GM19463 (cell line): Measurements from ENCODE around the gene SBF2.
"Not testable (repeated sequence)": the region's sequence is repeated elsewhere in the genome, so short reads cannot be mapped to it uniquely, and the experiment has no call there.

ENCODE experiments used
- ATAC-seq: cut with Tn5 transposase; IDR thresholded peaks from one replicate; pipeline ENCODE4 v1.9.1; 2021; ENCODE audit warnings: mild to moderate bottlenecking, moderate library complexity; ENCODE audit not compliant: unreplicated experiment

The SBF2 gene

DNA sequence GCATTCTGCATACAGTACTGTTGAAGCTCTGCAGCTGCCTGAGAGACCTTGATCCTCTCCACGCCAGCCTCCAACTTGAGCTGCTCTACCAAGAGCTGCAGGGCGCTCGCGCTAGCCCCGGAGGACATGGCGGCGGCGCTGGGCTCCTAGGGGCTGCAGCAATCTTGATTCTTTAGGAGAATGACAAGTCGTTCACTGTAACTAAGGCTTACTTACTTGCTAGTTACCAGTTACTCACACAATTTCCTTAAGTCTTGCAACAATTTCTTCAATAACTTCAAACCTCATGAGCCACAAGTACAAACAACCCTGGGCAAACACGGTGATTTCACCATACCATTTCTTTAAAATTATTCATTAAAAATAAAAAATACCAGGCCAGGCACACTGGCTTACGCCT, 21.9 kb downstream of the SBF2 start:
- ATAC-seq, result no peak

DNA sequence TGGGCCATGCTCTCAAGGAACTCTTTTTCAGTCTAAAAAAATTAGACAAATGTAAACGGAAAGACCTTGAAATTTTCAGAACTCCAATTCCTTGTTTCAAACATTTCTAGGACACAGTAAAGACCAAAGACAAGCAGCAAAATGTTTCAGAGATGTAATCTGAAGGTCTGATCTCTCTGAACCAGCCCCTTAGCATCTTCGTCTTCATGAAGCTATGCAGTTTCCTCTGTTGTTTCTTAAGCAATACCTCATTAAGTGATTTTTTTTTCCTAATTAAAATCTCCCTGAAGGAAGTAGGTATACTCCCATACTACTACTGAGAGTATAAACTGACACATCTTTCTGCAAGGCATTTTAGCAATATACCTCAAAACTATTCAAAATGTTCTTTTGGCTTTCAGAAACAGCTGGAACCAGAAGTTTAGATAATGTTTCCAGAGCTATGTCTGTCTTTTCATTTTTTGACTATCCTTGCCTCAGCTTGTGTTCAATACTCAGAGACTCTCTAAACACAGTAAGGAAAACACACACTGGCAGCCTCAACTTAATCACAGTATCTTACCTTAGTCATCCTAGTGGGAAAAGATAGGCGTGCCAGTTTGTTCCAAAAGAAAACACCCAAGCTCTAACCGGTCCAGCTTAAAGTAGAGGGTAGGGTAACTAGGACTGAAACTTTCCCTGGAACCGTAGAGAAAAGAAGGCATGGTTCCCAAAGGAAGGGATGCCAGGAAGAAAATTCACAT, 25.1 kb downstream of the SBF2 start:
- no peak for ATAC-seq

DNA sequence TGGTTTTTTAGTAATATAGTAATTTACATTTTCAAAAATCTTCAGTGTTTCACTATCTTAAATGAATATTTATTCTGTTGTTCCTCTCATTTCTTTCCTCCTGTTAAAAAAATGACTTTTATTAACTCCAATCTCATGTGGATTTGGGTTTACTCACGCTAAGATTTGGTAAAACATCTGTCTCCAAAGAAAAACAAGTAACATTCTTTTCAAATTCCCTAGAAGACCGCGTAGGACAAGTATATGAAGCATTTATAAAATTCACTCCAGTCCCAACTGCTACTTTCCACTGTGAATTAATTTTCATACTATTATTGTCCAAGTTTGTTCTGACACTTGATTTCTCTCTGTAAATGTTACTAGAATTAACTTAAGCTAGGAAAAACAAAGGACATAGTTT, 26.2 kb downstream of the SBF2 start:
- no peak for ATAC-seq

DNA sequence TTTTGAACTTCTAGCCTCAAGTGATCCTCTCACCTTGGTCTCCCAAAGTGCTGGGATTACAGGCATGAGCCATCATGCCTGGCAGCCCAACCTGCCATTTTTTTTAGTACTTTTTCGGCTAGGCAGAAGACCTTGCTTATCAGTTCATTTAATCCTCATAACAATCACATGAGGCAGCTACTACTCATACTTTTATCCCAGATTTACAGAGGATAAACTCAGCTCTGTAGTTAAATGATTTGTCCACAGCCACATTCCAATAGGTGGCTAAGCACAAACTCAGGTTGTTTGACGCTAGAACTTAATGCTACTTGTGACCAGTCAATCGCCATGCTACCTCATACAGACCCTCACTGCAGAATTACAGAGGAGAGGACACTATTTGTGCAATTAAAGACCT, 28.1 kb downstream of the SBF2 start:
- no peak for ATAC-seq

DNA sequence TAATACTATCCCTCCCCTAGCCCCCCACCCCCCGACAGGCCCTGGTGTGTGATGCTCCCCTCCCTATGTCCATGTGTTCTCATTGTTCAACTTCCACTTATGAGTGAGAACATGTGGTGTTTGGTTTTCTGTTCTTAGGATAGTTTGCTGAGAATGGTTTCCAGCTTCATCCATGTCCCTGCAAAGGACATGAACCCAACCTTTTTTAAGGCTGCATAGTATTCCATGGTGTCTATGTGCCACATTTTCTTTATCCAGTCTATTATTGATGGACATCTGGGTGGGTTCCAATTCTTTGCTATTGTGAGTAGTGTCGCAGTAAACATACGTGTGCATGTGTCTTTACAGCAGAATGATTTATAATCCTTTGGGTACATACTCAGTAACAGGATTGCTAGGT, 29.3 kb downstream of the SBF2 start:
- not testable (repeated sequence) for ATAC-seq

DNA sequence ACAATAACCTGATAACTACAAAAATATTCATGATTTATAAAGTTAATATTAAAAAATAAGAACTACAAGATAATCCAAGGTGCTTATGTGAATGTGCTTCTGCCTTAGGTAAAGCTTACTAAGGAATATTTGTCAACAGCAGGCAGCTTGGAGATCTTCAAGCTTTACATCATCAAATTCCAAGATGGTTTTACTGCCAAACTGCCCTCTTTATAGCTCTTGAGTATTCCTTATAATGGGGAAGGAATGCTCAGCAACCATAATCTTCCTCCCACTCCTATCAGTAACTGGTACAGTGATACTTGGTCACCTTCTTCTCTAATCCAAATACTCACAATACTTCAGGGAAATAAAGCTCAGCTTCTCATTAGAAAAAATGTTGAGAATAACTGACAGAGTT, 30.1 kb downstream of the SBF2 start:
- ATAC-seq, result no peak

DNA sequence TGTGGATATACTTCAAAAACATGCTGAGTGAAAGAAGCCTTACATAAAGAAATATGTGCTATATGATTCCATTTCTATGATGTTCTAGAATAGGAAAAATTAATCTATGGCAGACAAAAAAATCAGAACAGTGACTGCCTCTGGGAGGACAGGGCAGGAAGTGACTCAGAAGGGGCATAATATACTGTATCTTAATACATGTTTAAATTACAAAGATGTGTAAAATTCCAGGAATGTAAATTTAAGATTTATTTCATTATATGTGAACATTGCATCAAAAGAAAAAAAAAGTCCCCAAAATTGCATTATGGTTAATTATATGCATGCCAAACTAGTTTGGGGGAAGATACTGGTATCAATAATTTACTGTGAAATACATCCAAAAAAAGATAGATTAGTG, 32.2 kb downstream of the SBF2 start:
- no peak for ATAC-seq

DNA sequence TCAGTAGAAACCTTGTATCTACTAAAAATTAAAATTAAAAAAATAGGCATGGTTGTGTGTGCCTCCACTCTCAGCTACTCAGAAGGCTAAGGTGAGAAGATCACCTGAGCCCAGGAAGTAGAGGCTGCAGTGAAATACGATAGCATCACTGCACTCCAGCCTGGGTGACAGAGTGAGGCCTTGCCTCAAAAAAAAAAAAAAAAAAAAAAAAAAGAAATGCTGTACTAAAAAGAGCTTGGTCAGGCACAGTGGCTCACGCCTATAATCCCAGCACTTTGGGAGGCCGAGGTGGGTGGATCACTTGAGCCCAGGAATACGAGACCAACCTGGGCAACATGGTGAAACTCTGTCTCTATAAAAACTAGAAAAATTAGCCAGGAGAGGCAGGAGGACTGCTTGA, 36.5 kb downstream of the SBF2 start:
- no peak for ATAC-seq

DNA sequence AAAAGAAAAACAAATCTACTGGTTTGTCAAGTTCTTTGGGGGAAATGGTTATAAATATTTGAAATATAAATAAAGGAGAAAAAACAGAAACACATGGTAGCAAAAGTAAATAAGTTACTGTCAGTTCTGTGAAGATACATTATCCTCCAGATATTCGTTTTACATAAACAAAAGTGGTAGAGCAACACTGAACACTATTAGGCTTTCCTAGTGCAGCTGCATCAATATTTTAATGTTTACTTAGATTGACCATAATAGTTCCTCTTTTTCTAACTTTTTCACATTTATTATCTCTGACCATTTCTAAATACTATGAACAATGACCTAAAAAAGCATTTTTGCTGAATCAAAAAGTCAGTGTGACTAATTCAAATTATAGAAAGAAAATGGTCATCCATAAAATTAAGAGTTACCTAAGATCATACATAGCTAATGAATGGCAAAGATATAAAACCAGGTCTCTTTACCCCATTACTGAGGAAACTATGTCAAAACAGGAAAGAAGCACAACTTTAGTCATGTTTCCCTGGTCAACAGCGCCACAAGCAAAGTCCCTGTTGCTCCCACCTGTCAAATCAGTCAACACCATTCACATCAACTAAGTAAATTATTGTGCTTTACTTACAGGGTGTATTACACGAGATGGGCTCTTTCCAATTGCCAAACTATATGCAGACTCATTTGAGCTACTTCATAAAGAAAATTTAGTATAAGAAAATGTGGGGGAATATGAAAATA, 38.5 kb downstream of the SBF2 start:
- no peak for ATAC-seq

DNA sequence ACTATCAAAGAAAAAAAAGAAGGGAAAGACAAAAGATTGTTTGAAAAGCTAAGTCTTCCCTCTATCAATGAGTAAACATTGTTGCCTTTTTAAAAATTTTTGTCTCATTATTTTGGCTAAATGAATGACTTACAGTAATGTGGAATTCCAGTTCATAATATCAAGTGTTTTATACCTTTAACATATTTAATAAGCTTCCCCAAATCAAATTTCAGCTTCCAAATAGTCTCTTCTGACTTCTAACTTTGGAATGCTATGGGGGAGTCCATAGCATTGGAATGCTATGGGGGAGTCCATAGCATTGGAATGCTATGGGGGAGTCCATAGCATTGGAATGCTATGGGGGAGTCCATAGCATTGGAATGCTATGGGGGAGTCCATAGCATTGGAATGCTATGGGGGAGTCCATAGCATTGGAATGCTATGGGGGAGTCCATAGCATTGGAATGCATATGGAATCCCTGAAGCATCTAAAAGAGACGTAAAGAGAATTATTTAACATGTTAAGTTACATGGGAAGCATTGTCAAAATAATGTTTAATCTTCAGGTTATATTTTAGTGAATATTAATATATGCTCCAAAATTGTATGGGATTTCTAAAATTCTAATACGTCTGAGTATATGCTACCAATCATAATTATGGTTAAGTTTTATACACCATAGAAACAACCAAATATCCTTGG, 44.4 kb downstream of the SBF2 start:
- not testable (repeated sequence) for ATAC-seq

DNA sequence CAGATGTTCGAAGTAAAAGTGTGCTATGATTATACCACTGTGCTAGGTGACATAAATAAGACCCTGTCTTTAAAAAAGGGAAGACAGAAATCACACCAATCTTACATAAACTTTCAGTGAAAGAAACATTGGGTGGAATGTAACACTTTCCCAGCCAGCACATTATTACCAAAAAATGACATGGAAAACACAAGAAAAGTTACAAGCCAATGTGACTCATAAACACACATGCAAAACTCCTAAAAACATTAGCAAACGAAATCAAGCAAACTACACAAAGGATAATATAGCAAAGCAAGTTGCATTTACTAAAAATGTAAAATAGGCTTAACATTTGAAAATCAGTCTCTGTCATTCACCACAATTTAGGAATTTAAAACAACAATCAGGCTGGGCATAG, 47.0 kb downstream of the SBF2 start:
- no peak for ATAC-seq

DNA sequence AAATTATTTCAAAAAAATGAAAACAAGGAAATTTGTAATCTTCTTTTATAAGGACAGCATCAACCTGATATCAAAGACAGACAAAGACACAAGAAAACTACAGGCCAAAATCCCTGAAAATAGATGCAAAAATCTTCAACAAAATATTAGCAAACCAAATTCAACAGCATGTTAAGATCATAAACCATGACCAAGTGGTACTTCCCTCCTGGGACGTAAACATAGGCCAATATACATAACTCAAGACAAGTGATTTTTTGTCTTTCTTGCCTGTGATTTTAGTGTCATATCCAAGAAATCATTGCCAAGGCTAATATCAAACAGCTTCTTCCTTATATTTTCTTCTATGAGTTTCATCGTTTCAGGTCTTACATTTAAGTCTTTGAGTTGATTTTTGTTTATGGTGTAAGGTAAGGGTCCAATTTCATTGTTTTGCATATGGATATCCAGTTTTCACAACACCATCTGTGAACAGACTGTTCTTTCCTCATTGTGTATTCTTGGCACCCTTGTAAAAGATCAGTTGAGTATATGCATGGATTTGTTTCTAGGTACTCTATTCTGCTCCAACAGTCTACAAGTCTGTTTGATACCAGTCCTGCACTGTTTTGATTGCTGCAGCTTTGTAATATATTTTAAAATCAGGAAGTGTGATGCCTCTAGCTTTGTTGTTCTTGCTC, 50.0 kb downstream of the SBF2 start:
- ATAC-seq, result no peak

DNA sequence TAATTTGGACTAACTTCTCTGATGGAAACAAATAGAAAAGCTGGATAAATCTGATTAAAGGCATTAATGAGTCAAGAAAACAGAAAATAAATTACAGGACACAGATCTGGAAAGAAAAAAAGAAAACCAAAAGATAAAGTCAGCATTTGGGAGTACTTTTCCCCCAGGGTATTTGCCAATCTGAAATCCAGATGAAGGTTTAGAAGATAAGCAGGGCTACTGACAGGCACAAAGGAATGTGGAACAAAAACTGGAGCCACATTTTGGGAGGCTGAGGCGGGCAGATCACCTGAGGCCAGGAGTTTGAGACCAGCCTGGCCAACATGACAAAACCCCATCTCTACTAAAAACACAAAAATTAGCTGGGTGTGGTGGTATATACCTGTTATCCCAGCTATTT, 57.2 kb downstream of the SBF2 start:
- ATAC-seq, result no peak

DNA sequence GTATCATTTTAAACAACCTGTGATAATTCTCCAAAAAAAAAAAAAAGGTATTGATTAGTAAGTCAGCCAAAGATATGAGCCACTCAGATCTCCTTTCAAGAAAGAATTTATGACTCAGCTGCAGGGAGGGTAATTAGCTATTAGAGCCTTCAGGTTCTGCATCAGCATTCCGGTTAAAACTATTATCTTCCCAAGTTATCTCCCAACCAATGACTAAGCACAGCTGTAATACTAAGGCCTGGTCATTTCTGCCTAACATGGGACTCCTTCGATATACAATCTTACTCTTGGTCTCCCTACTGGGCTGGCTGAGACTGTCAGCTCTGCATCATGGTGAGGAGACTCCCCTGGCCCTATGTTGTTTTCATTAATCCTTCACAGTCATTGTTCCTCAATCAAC, 60.4 kb downstream of the SBF2 start:
- no peak for ATAC-seq

DNA sequence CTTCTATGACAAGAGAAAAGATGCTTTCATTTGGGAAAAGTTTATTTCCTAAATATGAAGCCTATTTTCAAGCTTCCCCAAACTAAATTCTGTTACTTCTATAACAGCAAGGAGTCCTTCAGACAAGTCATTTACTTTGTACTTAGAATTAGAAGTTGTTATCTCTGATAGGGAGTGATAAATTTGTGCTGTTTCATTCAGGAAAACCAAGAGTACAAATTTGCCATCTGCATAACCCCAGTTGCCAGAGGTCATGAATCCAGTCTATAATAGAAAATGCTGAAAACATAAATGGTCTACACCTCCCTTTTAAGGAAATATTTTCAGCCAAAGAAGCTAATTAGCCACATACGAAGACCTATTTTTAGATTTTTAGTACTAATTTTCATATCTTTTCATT, 61.3 kb downstream of the SBF2 start:
- no peak for ATAC-seq

DNA sequence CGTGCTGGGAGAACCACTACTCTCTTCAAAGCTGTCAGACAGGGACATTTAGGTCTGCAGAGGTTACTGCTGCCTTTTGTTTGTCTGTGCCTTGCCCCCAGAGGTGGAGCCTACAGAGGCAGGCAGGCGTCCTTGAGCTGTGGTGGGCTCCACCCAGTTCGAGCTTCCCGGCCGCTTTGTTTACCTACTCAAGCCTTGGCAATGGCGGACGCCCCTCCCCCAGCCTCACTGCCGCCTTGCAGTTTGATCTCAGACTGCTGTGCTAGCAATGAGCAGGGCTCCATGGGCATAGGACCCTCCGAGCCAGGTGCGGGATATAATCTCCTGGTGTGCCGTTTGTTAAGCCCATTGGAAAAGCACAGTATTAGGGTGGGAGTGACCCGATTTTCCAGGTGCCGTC, 62.2 kb downstream of the SBF2 start:
- not testable (repeated sequence) for ATAC-seq

DNA sequence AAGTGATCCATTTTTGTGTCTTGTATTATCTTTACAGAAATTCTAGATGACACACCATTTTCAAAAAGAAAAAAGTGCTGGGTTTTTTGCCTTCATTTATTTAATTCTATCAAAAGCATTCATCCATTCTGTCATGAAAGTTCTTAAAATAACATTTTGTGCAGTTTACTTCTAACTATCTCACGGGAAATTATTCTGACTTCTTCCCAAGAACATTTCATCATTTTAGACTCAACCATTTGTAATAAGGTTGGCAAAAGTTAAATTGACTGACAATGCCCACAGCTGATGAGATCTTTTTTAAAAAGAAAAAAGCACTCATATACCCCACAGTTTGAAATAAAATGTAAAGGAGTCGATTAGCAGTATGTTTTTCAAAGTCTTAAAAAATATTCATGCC, 68.5 kb downstream of the SBF2 start:
- no peak for ATAC-seq

DNA sequence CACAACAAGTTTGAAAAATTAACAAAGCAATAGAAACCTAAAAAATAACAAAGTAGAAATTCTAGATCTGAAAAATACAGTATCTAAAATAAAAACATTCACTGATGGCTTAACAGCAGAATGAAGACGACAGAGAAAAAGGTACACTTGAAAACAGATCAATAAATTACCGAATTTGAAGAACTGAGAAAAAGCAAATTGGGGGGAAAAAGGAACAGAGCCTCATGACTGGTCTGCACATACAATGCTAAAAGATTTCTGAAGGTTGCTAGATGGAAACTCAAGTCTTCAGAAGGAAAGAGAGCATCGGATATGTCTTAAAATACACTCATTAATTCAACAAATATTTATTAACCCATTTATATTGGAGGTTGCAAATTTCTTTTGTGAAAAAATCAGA, 71.6 kb downstream of the SBF2 start:
- no peak for ATAC-seq

DNA sequence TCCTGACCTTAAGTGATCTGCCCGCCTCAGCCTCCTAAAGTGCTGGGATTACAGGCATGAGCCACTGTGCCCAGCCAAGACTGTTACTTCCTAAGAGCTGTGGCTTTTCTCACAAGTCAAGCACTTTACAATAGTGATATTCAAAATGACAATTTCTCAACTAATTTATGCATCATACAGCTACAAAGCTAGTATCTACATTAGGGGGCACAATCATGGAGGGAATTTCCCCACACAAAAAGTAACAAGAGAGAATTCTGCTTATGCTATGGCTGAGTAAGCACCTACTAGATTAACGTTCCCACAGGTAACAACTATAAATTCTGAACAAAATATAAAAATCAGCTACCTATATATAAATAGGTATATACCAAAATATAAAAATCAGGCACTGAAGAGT, 72.7 kb downstream of the SBF2 start:
- no peak for ATAC-seq

DNA sequence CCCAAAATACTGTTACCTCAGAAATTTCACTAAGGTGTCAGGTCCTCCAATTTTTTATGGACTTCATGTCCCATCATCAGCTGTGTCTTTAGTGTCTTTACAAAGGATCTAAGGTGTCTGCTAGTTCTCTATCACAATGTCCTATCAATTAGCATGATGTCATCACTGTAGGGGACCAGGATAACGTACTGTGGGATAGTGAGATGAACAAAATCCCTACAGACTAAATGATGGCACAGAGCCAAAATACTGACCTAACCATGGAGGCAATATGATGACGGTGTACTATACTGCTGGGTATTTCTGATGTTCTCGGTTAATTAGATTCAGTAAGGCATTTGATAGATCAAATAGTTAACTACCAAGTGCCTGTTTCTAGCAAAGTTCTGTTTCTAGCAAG, 82.5 kb downstream of the SBF2 start:
- no peak for ATAC-seq

DNA sequence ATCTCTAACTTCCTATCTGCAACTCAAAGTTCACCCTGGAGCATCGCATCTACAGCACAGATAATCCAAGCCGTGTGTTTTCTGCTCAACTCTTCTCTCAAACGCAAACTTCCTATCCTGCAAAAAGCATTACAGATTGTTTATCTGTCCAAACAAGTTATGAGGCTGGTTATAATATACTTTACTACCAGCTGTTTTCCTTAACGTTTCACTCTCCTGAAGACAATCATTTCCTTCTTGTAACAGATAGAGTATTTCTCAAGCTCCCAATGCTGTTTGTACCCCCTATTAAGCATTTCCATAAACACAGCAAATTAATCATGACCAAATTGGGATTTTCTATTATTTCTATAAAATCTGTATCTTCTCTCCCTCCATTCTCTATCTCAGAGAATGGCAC, 84.7 kb downstream of the SBF2 start:
- ATAC-seq, result no peak
